ENCODE results near the gene RMI2.
A peak's percentile ranks its signal among the peaks of the same experiment; 100 is the strongest.

The RMI2 gene

DNA sequence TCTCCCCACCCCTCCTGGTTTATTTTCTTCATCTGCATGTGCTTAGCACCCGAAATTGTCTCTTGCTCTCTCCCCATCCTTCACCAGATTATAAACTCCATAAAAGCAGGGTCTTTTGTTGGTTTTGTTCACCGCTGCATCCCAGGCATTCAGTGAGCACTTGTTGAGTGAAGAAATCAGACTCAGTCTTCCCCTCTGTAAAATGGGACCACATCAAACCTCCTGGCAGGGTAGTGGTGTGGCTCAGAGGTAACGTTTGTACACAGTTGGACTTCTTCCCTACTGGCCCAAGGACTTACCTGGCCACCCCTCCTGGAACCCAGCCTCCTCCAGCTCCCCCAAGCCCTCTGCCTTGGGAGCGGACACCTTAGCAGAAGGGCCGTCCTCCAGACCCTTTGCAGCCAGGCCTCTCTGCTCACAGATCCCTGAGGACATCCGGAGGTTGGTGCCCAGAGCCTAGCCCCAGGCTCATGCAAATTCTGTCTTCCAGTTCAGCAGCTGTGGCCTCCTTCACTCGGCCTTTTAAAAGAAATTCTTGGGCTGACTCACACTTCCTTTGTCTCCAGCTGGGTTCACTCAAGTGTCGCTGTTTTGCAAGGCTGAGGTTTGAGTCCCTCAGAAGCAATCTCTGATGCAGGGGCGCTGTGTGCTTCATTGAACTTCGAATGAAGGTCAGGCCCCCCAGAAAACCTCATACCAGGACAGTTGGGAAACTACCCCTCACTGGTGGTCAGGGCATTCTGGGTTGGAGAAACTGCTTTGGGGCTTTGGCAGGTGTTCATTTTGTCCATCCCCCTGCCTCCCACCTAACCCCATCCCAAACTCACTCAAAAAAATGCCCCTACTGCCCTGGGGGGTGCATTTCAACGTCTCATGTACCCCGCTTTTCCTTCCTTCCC is 16.8 kb upstream of the RMI2 start:
- H3K9me3 ChIP-seq, result no peaks in the 10 kb centered on the region

GRCh38 chr16:11329071-11329491 is 16.2 kb upstream of the RMI2 start:
- Histone ChIP-seq H3K4me3 (no peak overlapping the region), H3K36me3 (replicated peaks) (no peaks in the 10 kb centered on the region), H3K4me1 (peaks cover 19% of the 10 kb centered on the region), H3K27me3 (ENCODE audit: low read depth) (no peaks in the 10 kb centered on the region), H3K9me3 (no peaks in the 10 kb centered on the region)
- in situ Hi-C loops (cut with MboI; ENCODE audit: low sequenced_read_pairs), result no loop called here
- DNase-seq (ENCODE audit: low spot score in 2 of 2), result peak in 1 of 2 experiments; percentile 73

More for the DNA sequence above, 16.8 kb upstream of the RMI2 start:
- no peaks in the 10 kb centered on the region for H3K36me3 ChIP-seq (replicated peaks)
- H3K4me1 ChIP-seq, result peaks cover 19% of the 10 kb centered on the region
- no peaks in the 10 kb centered on the region for H3K27me3 ChIP-seq (ENCODE audit: low read depth)
- peak; percentile 74 to 78 for DNase-seq (ENCODE audit: low spot score in 2 of 2)
- in situ Hi-C loops (cut with MboI; ENCODE audit: low sequenced_read_pairs), result no loop called here
- no peak overlapping the region for H3K4me3 ChIP-seq

DNA sequence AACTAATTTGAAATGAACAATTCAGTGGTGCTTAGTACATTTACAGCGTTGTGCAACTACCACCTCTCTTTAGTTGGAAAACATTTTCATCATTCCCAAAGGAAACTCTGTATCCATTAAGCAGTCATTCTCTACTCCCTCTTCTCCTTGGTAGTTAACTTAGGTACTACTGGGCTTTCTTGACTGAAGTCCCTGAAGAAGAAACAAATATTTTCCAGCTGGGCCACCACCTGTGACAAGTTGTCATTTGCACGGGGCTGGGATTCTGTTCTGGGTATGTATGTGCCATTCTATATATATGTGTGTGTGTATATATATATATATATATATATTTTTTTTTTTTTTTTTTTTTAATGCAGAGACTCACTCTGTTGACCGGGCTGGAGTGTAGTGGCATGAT is 15.4 kb upstream of the RMI2 start:
- H3K4me1 ChIP-seq, result peaks cover 19% of the 10 kb centered on the region
- in situ Hi-C loops (cut with MboI; ENCODE audit: low sequenced_read_pairs), result no loop called here
- DNase-seq (ENCODE audit: low spot score in 2 of 2), result no peak

DNA sequence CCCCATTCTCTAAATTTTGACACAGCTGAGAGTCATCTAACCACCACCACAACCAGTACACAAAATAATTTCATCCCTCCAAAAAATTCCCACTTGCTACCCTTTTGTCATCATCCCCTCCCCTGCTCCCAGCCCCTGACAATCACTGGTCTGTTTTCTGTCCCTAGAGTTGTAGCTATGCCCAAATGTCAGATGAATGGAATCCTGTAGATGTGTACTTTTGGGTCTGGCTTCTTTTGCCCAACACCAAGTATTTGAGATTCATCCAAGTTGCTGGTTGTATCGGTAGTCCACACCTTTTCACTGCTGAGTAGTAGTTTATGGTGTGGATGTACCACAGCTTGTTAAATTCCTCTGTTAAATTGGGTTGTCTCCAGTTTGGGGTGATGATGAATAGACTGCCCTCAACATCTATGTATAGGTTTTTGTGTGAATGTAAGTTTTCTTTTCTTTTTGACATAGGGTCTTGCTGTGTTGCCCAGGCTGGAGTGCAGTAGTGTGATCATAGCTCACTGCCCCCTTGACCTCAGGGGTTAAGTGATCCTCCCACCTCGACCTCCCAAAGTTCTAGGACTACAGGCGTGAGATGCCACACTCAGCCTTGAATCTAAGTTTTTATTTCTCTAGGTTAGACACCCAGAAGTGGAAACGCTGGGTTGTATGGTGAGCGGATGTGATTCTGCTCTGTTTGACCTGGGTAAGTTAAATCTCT is 14.6 kb upstream of the RMI2 start:
- H3K9me3 ChIP-seq, result no peaks in the 10 kb centered on the region
- H3K4me1 ChIP-seq, result peaks cover 19% of the 10 kb centered on the region
- H3K27me3 ChIP-seq (ENCODE audit: low read depth), result no peaks in the 10 kb centered on the region
- in situ Hi-C loops (cut with MboI; ENCODE audit: low sequenced_read_pairs), result no loop called here
- no peak overlapping the region for H3K4me3 ChIP-seq
- H3K36me3 ChIP-seq (replicated peaks), result no peaks in the 10 kb centered on the region
- DNase-seq (ENCODE audit: low spot score in 2 of 2), result no peak

More for the DNA sequence above, 15.4 kb upstream of the RMI2 start:
- Histone ChIP-seq H3K9me3 (no peaks in the 10 kb centered on the region), H3K27me3 (ENCODE audit: low read depth) (no peaks in the 10 kb centered on the region), H3K4me3 (no peak overlapping the region), H3K36me3 (replicated peaks) (no peaks in the 10 kb centered on the region)

DNA sequence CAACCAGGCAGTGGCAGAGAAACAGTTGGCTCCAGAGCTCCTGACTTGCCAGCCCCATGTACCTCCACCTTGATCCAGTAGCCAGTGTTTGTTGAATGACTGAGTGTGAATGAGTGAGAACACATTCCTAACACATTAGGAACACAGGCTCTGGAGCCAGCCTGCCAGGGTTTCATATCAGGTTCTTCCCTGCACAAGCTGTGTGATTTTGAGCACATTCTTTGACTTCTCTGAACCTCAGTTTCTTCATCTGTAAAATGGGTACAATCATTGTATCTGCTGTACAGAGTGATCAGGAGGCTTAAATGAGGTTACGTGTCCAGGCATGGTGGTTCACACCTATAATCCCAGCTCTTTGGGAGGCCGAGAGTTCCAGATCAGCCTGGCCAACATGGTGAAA is 13.3 kb upstream of the RMI2 start:
- Histone ChIP-seq H3K36me3 (replicated peaks) (no peaks in the 10 kb centered on the region), H3K4me3 (no peak overlapping the region), H3K27me3 (ENCODE audit: low read depth) (no peaks in the 10 kb centered on the region), H3K9me3 (no peaks in the 10 kb centered on the region), H3K4me1 (peaks cover 19% of the 10 kb centered on the region)
- in situ Hi-C loops (cut with MboI; ENCODE audit: low sequenced_read_pairs), result no loop called here
- no peak for DNase-seq (ENCODE audit: low spot score in 2 of 2)

DNA sequence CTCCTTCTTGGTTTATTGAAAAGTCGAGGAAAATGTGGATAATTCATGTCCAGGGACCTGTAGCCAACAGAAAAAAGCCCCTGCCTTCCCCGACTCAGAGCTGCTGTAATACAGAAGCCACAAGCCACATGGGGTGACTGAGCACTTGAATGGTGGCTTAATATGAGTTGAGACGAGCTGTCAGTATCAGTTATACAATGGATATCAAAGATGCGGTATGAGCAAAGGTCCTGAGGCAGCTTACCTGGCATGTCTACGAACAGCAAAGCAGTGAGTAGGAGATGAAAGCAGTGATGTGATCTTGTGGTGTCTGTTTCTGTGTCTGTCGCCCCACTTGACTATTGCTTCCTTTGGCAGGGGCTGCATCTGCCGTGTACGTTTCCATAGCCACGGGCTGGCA is 12.2 kb upstream of the RMI2 start:
- in situ Hi-C loops (cut with MboI; ENCODE audit: low sequenced_read_pairs), result no loop called here
- Histone ChIP-seq H3K4me3 (no peak overlapping the region), H3K36me3 (replicated peaks) (no peaks in the 10 kb centered on the region), H3K27me3 (ENCODE audit: low read depth) (no peaks in the 10 kb centered on the region), H3K4me1 (peaks cover 17% of the 10 kb centered on the region), H3K9me3 (no peaks in the 10 kb centered on the region)
- DNase-seq (ENCODE audit: low spot score in 2 of 2), result no peak

DNA sequence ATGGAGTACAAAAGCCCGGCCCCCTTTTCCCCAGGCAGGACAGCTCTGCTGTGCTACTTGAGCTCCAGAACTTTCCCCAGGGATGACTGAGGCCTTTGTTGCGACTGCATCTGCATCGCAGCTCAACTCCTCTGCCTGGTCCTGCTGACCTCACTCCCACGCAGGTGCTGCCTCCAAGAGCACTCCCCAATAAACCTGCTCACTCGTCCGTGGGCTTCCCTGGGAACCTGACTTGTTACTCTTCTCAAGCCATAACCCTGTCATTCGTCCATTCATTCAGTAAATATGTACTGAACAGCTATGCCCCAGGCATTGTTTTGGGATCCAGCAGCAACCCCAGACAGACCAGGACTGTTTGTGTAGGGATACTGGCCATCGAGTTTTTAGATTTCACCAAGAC is 11.6 kb upstream of the RMI2 start:
- no peaks in the 10 kb centered on the region for H3K9me3 ChIP-seq
- H3K4me3 ChIP-seq, result no peak overlapping the region
- H3K36me3 ChIP-seq (replicated peaks), result no peaks in the 10 kb centered on the region
- no peak for DNase-seq (ENCODE audit: low spot score in 2 of 2)
- H3K27me3 ChIP-seq (ENCODE audit: low read depth), result no peaks in the 10 kb centered on the region
- in situ Hi-C loops (cut with MboI; ENCODE audit: low sequenced_read_pairs), result no loop called here
- peaks cover 10% of the 10 kb centered on the region for H3K4me1 ChIP-seq

- Histone ChIP-seq H3K27me3 (ENCODE audit: low read depth) (no peaks in the 10 kb centered on the region), H3K36me3 (replicated peaks) (no peaks in the 10 kb centered on the region), H3K9me3 (no peaks in the 10 kb centered on the region), H3K4me1 (no peaks in the 10 kb centered on the region), H3K4me3 (no peak overlapping the region)
- no peak for DNase-seq (ENCODE audit: low spot score in 2 of 2)
- in situ Hi-C loops (cut with MboI; ENCODE audit: low sequenced_read_pairs), result no loop called here
Measured at GRCh38 chr16:11334831-11335404, 10.3 kb upstream of the RMI2 start.

GRCh38 chr16:11339075-11339474 is 6.2 kb upstream of the RMI2 start:
- in situ Hi-C loops (cut with MboI; ENCODE audit: low sequenced_read_pairs), result no loop called here
- H3K36me3 ChIP-seq (replicated peaks), result no peaks in the 10 kb centered on the region
- no peaks in the 10 kb centered on the region for H3K4me1 ChIP-seq
- no peaks in the 10 kb centered on the region for H3K9me3 ChIP-seq
- no peak overlapping the region for H3K4me3 ChIP-seq
- H3K27me3 ChIP-seq (ENCODE audit: low read depth), result no peaks in the 10 kb centered on the region
- DNase-seq (ENCODE audit: low spot score in 2 of 2), result no peak

- no peak for DNase-seq (ENCODE audit: low spot score in 2 of 2)
- in situ Hi-C loops (cut with MboI; ENCODE audit: low sequenced_read_pairs), result no loop called here
- Histone ChIP-seq H3K4me1 (no peaks in the 10 kb centered on the region), H3K36me3 (replicated peaks) (no peaks in the 10 kb centered on the region), H3K27me3 (ENCODE audit: low read depth) (no peaks in the 10 kb centered on the region), H3K4me3 (no peak overlapping the region), H3K9me3 (no peaks in the 10 kb centered on the region)
Measured at GRCh38 chr16:11340710-11341109, 4.5 kb upstream of the RMI2 start.

GRCh38 chr16:11341371-11341770 is 3.9 kb upstream of the RMI2 start:
- Histone ChIP-seq H3K4me3 (no peak overlapping the region), H3K36me3 (replicated peaks) (peaks cover under 1% of the 10 kb centered on the region; the same call in 1 of the 2 replicates), H3K9me3 (no peaks in the 10 kb centered on the region), H3K27me3 (ENCODE audit: low read depth) (no peaks in the 10 kb centered on the region), H3K4me1 (peaks cover under 1% of the 10 kb centered on the region; the same call in 1 of the 2 replicates)
- in situ Hi-C loops (cut with MboI; ENCODE audit: low sequenced_read_pairs), result no loop called here
- no peak for DNase-seq (ENCODE audit: low spot score in 2 of 2)

DNA sequence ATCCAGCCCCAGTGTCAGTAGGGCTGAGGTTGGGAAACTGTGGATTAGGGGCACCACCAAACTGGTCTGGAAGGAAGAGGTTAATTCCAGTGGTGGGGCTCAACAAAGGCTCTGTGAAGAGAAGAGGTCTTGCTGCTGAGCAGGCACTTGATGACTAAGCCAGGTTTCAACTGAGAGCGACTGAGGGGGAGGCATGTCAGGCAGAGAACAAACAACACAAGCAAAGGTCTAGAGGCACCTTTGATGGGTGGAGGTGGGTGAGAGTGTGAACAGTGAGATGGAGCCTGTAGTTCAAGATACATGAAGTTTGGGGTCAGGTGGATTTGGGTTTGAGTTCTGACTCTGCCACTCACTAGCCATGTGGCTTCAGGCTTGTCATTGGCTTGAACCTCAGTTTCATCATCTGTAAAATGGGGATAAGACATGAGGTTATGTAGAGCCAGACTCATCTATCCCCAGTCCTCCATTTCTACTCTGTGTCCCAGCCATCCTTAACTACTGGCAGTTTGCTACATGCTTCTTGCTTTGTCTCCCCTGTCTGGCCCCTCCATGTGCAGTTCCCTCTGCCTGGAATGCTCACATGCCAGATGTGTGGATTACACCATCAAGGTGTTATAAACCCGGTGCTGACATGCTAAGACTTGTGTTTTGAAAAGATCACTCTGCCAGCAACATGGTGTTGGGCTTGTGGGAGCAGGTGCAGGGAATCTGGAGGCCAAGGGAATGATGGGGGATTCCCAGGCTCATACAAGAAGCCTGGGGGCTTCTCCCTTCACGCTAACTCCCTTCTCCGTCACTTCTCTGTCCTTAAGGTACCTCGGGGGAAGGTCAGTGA is 3.0 kb upstream of the RMI2 start:
- no peak for DNase-seq (ENCODE audit: low spot score in 2 of 2)
- Histone ChIP-seq H3K36me3 (replicated peaks) (peaks cover 6% of the 10 kb centered on the region; the same call in 1 of the 2 replicates), H3K4me3 (no peak overlapping the region), H3K27me3 (ENCODE audit: low read depth) (no peaks in the 10 kb centered on the region), H3K9me3 (no peaks in the 10 kb centered on the region), H3K4me1 (peaks cover 3% of the 10 kb centered on the region; the same call in 1 of the 2 replicates)
- in situ Hi-C loops (cut with MboI; ENCODE audit: low sequenced_read_pairs), result no loop called here

- Histone ChIP-seq H3K9me3 (no peaks in the 10 kb centered on the region), H3K4me1 (peaks cover 7% of the 10 kb centered on the region), H3K4me3 (peak overlapping the region; percentile 79; the same call in 1 of the 2 replicates), H3K36me3 (replicated peaks) (peaks cover 13% of the 10 kb centered on the region), H3K27me3 (ENCODE audit: low read depth) (no peaks in the 10 kb centered on the region)
- in situ Hi-C loops (cut with MboI; ENCODE audit: low sequenced_read_pairs), result no loop called here
- DNase-seq (ENCODE audit: low spot score in 2 of 2), result no peak
Measured at GRCh38 chr16:11346700-11347319, 1.6 kb downstream of the RMI2 start.
